ENCODE data around the gene PPIP5K1.
"Not testable (repeated sequence)": the region's sequence is repeated elsewhere in the genome, so short reads cannot be mapped to it uniquely, and the experiment has no call there.

GRCh38 chr15:43626937-43627336, 36.9 kb upstream of the PPIP5K1 start:
- TF ChIP-seq CTCF, POLR2A (IDR thresholded peaks at IDR 0.05): not testable (repeated sequence)
